Adrenal gland (tissue), 12 donors: ENCODE measurements around the gene RASSF5. TPM values are rescaled to one million over a fixed set of nuclear protein-coding genes. Genes with fewer than 3 reads are reported as not detected.
A peak's percentile ranks its signal among the peaks of the same experiment; 100 is the strongest.

Experiments used
- DNase-seq, 7 donors: peaks; one replicate each; pipeline ENCODE4 v3.0.0-alpha.2; 2019 to 2020
- H3K27ac ChIP-seq, 5 donors: fragments of 200-600 bp; sonication (generic) in 4 of 5; 1 replicate in 3 of 5; 2 replicates in 2 of 5; pipeline versions ENCODE4 v1.5.1 to v1.8.0; 2016 to 2020; ENCODE audit warnings: mild to moderate bottlenecking in 1 of 5
- H3K27me3 ChIP-seq: fragments of 200-600 bp; 2 replicates; pipeline ENCODE4 v1.8.0; 2021
- H3K36me3 ChIP-seq, 2 donors: fragments of 200-600 bp; replicated peaks in 1 of 2; 1 replicate in 1 of 2; 2 replicates in 1 of 2; pipeline versions ENCODE4 v1.5.1 to v1.8.0; 2018 to 2022
- H3K4me1 ChIP-seq, 2 donors: fragments of 200-600 bp; replicated peaks in 1 of 2; 1 replicate in 1 of 2; 2 replicates in 1 of 2; pipeline versions ENCODE4 v1.5.1 to v1.8.0; 2018 to 2021
- H3K4me3 ChIP-seq, 4 donors: fragments of 200-600 bp; sonication (generic) in 3 of 4; one replicate each; pipeline ENCODE4 v1.5.1; 2016 to 2018
- H3K9me3 ChIP-seq, 3 donors: fragments of 200-600 bp; sonication (generic) in 1 of 3; replicated peaks in 1 of 3; 1 replicate in 2 of 3; 2 replicates in 1 of 3; pipeline versions ENCODE4 v1.5.1 to v1.8.0; 2016 to 2021
- CTCF ChIP-seq, 6 experiments: fragments of 450-650 bp in 4 of 6; fragments of 200-600 bp in 2 of 6; sonication (generic) in 1 of 6; IDR thresholded peaks; 1 replicate in 5 of 6; 2 replicates in 1 of 6; pipeline versions ENCODE4 v1.5.1 to v1.8.0; 2016 to 2021; ENCODE audit warnings: antibody characterized with exemption in 6 of 6, mild to moderate bottlenecking in 2 of 6, moderate library complexity in 1 of 6
- POLR2A ChIP-seq, 2 donors: fragments of 450-650 bp; IDR thresholded peaks; one replicate each; pipeline ENCODE4 v1.6.1; 2017; ENCODE audit warnings: antibody characterized with exemption in 2 of 2, mild to moderate bottlenecking in 2 of 2, moderate library complexity in 1 of 2
- WGBS, 4 donors: extraction: QIAGEN DNeasy Blood & Tissue Kit in 2 of 4; methylation state at CpG; one replicate each; pipeline versions ENCODE4 v1.1.5 to v1.1.7; 2013 to 2017; 5-methylcytosine and 5-hydroxymethylcytosine counted together
- intact Hi-C, 2 donors: fragments of 100-400 bp; cut with DNase I; formaldehyde crosslinking; loops; one replicate each; pipeline versions ENCODE4 v1.14.1 to v1.15.0; 2022 to 2023
- polyA plus RNA-seq, 3 donors: library from polyadenylated mRNA; stranded (reverse); fragments of 200-250 nt in 2 of 3; fragments of 350-450 nt in 1 of 3; fragmentation: Illumina TruSeq in 1 of 3; extraction: RNeasy Lipid Tissue Mini Kit (QIAGEN cat#74804) in 1 of 3; gene quantifications; one replicate each; pipeline ENCODE4 v1.2.3, GENCODE V29; 2013 to 2014
- total RNA-seq, 9 donors: library from RNA; depleted of rRNA in 4 of 9; stranded (reverse); fragments of >200 nt in 4 of 9; fragments of 120-200 nt in 1 of 9; fragmentation: NEBNext Ultra II Directional in 1 of 9; extraction: Animal tissue kit (Norgen Biotek cat#: 25700) in 1 of 9; gene quantifications; one replicate each; pipeline versions ENCODE4 v1.1.0 to v1.2.4, GENCODE V29; 2013 to 2023
- donor health status: healthy with polysubstance abuse.
- donor health status: Bipolar disorder and iron deficiency.
- donor health status: DM: yes; HTN: yes; CAD: no.
- donor health status: DM: no; HTN: no; CAD: no.
- donor health status: DM: no; HTN: no; CAD: no.
- donor health status: DM: yes; HTN: yes; CAD: no.

The RASSF5 gene
- total and polyA plus RNA-seq, 12 donors: 7.1 to 57.9 (median 27.0) TPM

GRCh38 chr1:206512058-206512850 is 4.9 kb downstream of the RASSF5 start:
- no peak for DNase-seq
- Histone ChIP-seq H3K9me3 (no peaks in the 10 kb centered on the region), H3K4me1 (peaks cover 48 to 63% of the 10 kb centered on the region in 2 donors), H3K36me3 (no peaks in the 10 kb centered on the region), H3K4me3 (no peak overlapping the region), H3K27me3 (no peaks in the 10 kb centered on the region), H3K27ac (peak overlapping the region in 4 of 5 donors; percentile 43 to 84 (median 70))
- WGBS, 4 donors: 49 to 62% (median 58%) methylated on average over 11 to 14 of the region's 14 CpGs
- intact Hi-C loops: no loop called here
- TF ChIP-seq POLR2A (IDR thresholded peaks at IDR 0.05) (no peak), CTCF (IDR thresholded peaks at IDR 0.05) (no peak)

- TF ChIP-seq CTCF (IDR thresholded peaks at IDR 0.05) (no peak), POLR2A (IDR thresholded peaks at IDR 0.05) (no peak)
- Histone ChIP-seq H3K9me3 (no peaks in the 10 kb centered on the region), H3K36me3 (no peaks in the 10 kb centered on the region), H3K27me3 (no peaks in the 10 kb centered on the region), H3K27ac (peak overlapping the region; percentile 14 to 84 (median 70)), H3K4me3 (no peak overlapping the region), H3K4me1 (peaks cover 48 to 63% of the 10 kb centered on the region in 2 donors)
- intact Hi-C loops: no loop called here
- WGBS, 4 donors: 82 to 100% (median 90%) methylated on average over 1 to 4 of the region's 4 CpGs
- DNase-seq: no peak
These were observed 5.5 kb downstream of the RASSF5 start for GRCh38 chr1:206512851-206513180.

- no peaks in the 10 kb centered on the region for H3K36me3 ChIP-seq
- peak; percentile 76 to 90 (median 88) for DNase-seq
- no peaks in the 10 kb centered on the region for H3K27me3 ChIP-seq
- TF ChIP-seq CTCF (IDR thresholded peaks at IDR 0.05) (no peak), POLR2A (IDR thresholded peaks at IDR 0.05) (peak in 1 of 2 donors; percentile 23)
- H3K9me3 ChIP-seq: no peaks in the 10 kb centered on the region
- no peak overlapping the region for H3K4me3 ChIP-seq
- intact Hi-C loops: no loop called here
- peak overlapping the region; percentile 34 to 84 (median 70) for H3K27ac ChIP-seq
- peaks cover 43 to 59% of the 10 kb centered on the region in 2 donors for H3K4me1 ChIP-seq
- 31 to 45% (median 39%) methylated on average over 10 to 11 of the region's 11 CpGs for WGBS, 4 donors
These were observed 6.2 kb downstream of the RASSF5 start for GRCh38 chr1:206513312-206514111.

GRCh38 chr1:206514813-206515387 is 7.6 kb downstream of the RASSF5 start:
- intact Hi-C loops: no loop called here
- peak overlapping the region in 3 of 5 donors; percentile 1 to 84 (median 71) for H3K27ac ChIP-seq

More at GRCh38 chr1:206514813-206515387, 7.6 kb downstream of the RASSF5 start:
- peak in 1 of 7 donors; percentile 47 for DNase-seq
- 55 to 72% (median 65%) methylated on average over 5 of the region's 5 CpGs for WGBS, 4 donors
- no peaks in the 10 kb centered on the region for H3K9me3 ChIP-seq
- H3K27me3 ChIP-seq: no peaks in the 10 kb centered on the region
- no peaks in the 10 kb centered on the region for H3K36me3 ChIP-seq
- no peak for TF ChIP-seq CTCF (IDR thresholded peaks at IDR 0.05)
- TF ChIP-seq POLR2A (IDR thresholded peaks at IDR 0.05): no peak
- peaks cover 32 to 52% of the 10 kb centered on the region in 2 donors for H3K4me1 ChIP-seq
- no peak overlapping the region for H3K4me3 ChIP-seq
